ENCODE results near the gene ARID3C. TPM values are rescaled to one million over a fixed set of nuclear protein-coding genes. Genes with fewer than 3 reads are reported as not detected.

The ARID3C gene
- total and polyA plus RNA-seq, 2 experiments from 2014 or later: 0.21 to 0.27 TPM

DNA sequence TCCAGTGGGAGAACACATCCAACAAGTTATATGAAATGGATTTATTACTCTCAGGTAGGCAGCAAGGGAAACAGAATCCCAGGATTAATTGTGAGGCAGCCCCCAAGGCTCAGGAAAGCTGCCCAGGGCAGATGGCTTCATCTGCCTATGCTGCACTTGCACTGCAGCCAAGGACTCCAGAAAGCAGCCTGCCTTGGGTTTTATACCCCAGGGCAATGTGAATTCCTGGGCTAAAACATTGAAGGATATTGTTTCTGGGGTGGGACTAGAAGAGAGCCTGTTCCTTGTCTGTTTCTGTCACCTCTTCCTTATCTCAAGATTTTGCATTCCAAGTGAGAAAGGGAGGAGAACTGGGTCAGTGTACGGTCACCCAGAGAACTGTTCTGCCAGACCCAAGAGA lies 42.4 kb upstream of the ARID3C start:
- H3K79me2 ChIP-seq: peaks cover 14% of the 10 kb centered on the region
- no peaks in the 10 kb centered on the region for H3K27me3 ChIP-seq
- H3K4me3 ChIP-seq: no peak overlapping the region
- no peak overlapping the region for H3K27ac ChIP-seq
- H3K4me2 ChIP-seq: no peak overlapping the region
- no peak for DNase-seq (ENCODE audit: low spot score)
- no peaks in the 10 kb centered on the region for H3K9me3 ChIP-seq (ENCODE audit: low read depth)
- H2AFZ ChIP-seq: no peak overlapping the region
- 54% methylated on average over 1 of the region's 1 CpG for WGBS (ENCODE audit: low lambda C conversion rate, missing lambda C conversion rate)
- peaks cover 5% of the 10 kb centered on the region for H3K4me1 ChIP-seq (ENCODE audit: insufficient read depth)
- TF ChIP-seq EZH2 (IDR thresholded peaks at IDR 0.05; ENCODE audit: borderline replicate concordance) (no peak), EZH2phosphoT487 (IDR thresholded peaks at IDR 0.05; ENCODE audit: low read depth, severe bottlenecking, unreplicated experiment) (no peak)
- TF ChIP-seq, protein P1, sequence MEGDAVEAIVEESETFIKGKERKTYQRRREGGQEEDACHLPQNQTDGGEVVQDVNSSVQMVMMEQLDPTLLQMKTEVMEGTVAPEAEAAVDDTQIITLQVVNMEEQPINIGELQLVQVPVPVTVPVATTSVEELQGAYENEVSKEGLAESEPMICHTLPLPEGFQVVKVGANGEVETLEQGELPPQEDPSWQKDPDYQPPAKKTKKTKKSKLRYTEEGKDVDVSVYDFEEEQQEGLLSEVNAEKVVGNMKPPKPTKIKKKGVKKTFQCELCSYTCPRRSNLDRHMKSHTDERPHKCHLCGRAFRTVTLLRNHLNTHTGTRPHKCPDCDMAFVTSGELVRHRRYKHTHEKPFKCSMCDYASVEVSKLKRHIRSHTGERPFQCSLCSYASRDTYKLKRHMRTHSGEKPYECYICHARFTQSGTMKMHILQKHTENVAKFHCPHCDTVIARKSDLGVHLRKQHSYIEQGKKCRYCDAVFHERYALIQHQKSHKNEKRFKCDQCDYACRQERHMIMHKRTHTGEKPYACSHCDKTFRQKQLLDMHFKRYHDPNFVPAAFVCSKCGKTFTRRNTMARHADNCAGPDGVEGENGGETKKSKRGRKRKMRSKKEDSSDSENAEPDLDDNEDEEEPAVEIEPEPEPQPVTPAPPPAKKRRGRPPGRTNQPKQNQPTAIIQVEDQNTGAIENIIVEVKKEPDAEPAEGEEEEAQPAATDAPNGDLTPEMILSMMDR (IDR thresholded peaks at IDR 0.05; ENCODE audit: poor library complexity): no peak
- no peaks in the 10 kb centered on the region for H3K9me2 ChIP-seq (replicated peaks; ENCODE audit: insufficient read depth)
- no peaks in the 10 kb centered on the region for H3K36me3 ChIP-seq (replicated peaks; ENCODE audit: insufficient read depth, low read depth)
- H4K20me1 ChIP-seq (ENCODE audit: insufficient read depth, poor library complexity, severe bottlenecking): no peaks in the 10 kb centered on the region

- TF ChIP-seq, protein P1 (IDR thresholded peaks at IDR 0.05; ENCODE audit: poor library complexity): no peak
- TF ChIP-seq EZH2 (IDR thresholded peaks at IDR 0.05; ENCODE audit: borderline replicate concordance): no peak
- no peak for TF ChIP-seq EZH2phosphoT487 (IDR thresholded peaks at IDR 0.05; ENCODE audit: low read depth, severe bottlenecking, unreplicated experiment)
- DNase-seq (ENCODE audit: low spot score): no peak
- H2AFZ ChIP-seq: no peak overlapping the region
- no peak overlapping the region for H3K27ac ChIP-seq
- no peak overlapping the region for H3K4me3 ChIP-seq
- no peaks in the 10 kb centered on the region for H3K9me2 ChIP-seq (replicated peaks; ENCODE audit: insufficient read depth)
- H3K4me2 ChIP-seq: no peak overlapping the region
- 96% methylated on average over 5 of the region's 5 CpGs for WGBS (ENCODE audit: low lambda C conversion rate, missing lambda C conversion rate)
- no peaks in the 10 kb centered on the region for H3K27me3 ChIP-seq
- no peaks in the 10 kb centered on the region for H4K20me1 ChIP-seq (ENCODE audit: insufficient read depth, poor library complexity, severe bottlenecking)
- no peaks in the 10 kb centered on the region for H3K9me3 ChIP-seq (ENCODE audit: low read depth)
- peaks cover 5% of the 10 kb centered on the region for H3K4me1 ChIP-seq (ENCODE audit: insufficient read depth)
- H3K79me2 ChIP-seq: peaks cover 15% of the 10 kb centered on the region
- H3K36me3 ChIP-seq (replicated peaks; ENCODE audit: insufficient read depth, low read depth): no peaks in the 10 kb centered on the region
Measured at GRCh38 chr9:34669809-34670562, 41.1 kb upstream of the ARID3C start.

GRCh38 chr9:34665381-34666250 lies 36.8 kb upstream of the ARID3C start:
- peak; percentile 99 for DNase-seq (ENCODE audit: low spot score)
- H3K4me2 ChIP-seq: peak overlapping the region; percentile 85
- H4K20me1 ChIP-seq (ENCODE audit: insufficient read depth, poor library complexity, severe bottlenecking): no peaks in the 10 kb centered on the region
- 0% methylated on average over 18 of the region's 55 CpGs for WGBS (ENCODE audit: low lambda C conversion rate, missing lambda C conversion rate)
- H3K36me3 ChIP-seq (replicated peaks; ENCODE audit: insufficient read depth, low read depth): no peaks in the 10 kb centered on the region
- H3K27me3 ChIP-seq: no peaks in the 10 kb centered on the region
- peak overlapping the region; percentile 92 for H2AFZ ChIP-seq
- no peaks in the 10 kb centered on the region for H3K9me3 ChIP-seq (ENCODE audit: low read depth)
- TF ChIP-seq EZH2phosphoT487 (IDR thresholded peaks at IDR 0.05; ENCODE audit: low read depth, severe bottlenecking, unreplicated experiment): no peak
- H3K79me2 ChIP-seq: peaks cover 15% of the 10 kb centered on the region
- peak overlapping the region; percentile 99 for H3K27ac ChIP-seq
- peak overlapping the region; percentile 69 for H3K4me3 ChIP-seq
- H3K4me1 ChIP-seq (ENCODE audit: insufficient read depth): peaks cover 15% of the 10 kb centered on the region
- no peaks in the 10 kb centered on the region for H3K9me2 ChIP-seq (replicated peaks; ENCODE audit: insufficient read depth)

DNA sequence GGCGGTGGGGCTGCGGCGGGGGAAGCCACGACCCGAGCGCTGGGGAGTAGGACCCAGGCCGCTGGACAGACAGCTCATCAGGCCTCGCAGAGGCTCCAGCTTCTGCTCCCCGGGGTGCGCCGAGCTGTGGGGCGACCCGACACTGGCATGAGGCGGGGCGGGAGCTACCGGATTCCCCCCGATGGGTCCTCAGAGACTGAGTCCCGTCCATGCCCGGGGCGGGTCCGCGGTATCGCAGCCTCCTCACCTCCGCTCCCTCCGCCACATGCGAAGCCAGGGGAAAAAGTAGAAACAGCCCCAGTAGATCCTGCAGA lies 36.2 kb upstream of the ARID3C start:
- peak overlapping the region; percentile 74 for H2AFZ ChIP-seq
- no peaks in the 10 kb centered on the region for H3K9me3 ChIP-seq (ENCODE audit: low read depth)
- H3K79me2 ChIP-seq: peaks cover 15% of the 10 kb centered on the region
- H3K4me2 ChIP-seq: peak overlapping the region; percentile 85
- H3K4me3 ChIP-seq: peak overlapping the region; percentile 76
- H3K4me1 ChIP-seq (ENCODE audit: insufficient read depth): peaks cover 15% of the 10 kb centered on the region
- H4K20me1 ChIP-seq (ENCODE audit: insufficient read depth, poor library complexity, severe bottlenecking): no peaks in the 10 kb centered on the region
- H3K27me3 ChIP-seq: no peaks in the 10 kb centered on the region
- WGBS (ENCODE audit: low lambda C conversion rate, missing lambda C conversion rate): 1% methylated on average over 24 of the region's 26 CpGs
- DNase-seq (ENCODE audit: low spot score): no peak
- H3K36me3 ChIP-seq (replicated peaks; ENCODE audit: insufficient read depth, low read depth): no peaks in the 10 kb centered on the region
- peak overlapping the region; percentile 99 for H3K27ac ChIP-seq
- H3K9me2 ChIP-seq (replicated peaks; ENCODE audit: insufficient read depth): no peaks in the 10 kb centered on the region
- TF ChIP-seq EZH2 (IDR thresholded peaks at IDR 0.05; ENCODE audit: borderline replicate concordance) (no peak), EZH2phosphoT487 (IDR thresholded peaks at IDR 0.05; ENCODE audit: low read depth, severe bottlenecking, unreplicated experiment) (no peak)
- TF ChIP-seq, protein P1 (IDR thresholded peaks at IDR 0.05; ENCODE audit: poor library complexity): no peak
